SK-N-SH treated with all-trans-retinoic acid at 6 μM for 48 hours (cell line): ENCODE measurements around the gene URI1.

Source experiments
- ATAC-seq: fragments of 200-7000 bp; cut with Tn5 transposase; 3 replicates; pipeline ENCODE4 v1.9.1; 2020; ENCODE audit warnings: mild to moderate bottlenecking, moderate library complexity
- ARNTL ChIP-seq: fragments of 450-650 bp; formaldehyde crosslinking; IDR thresholded peaks from 2 replicates; pipeline ENCODE4 v1.5.0; 2020; ENCODE audit warnings: low read depth, mild to moderate bottlenecking, moderate library complexity, borderline replicate concordance
- BACH2 ChIP-seq: fragments of 250-450 bp; sonication (Bioruptor Pico); IDR thresholded peaks from 2 replicates; pipeline ENCODE4 v1.9.0; 2021; ENCODE audit warnings: mild to moderate bottlenecking, borderline replicate concordance
- CSDC2 ChIP-seq: fragments of 250-450 bp; sonication (Bioruptor Pico); IDR thresholded peaks from 2 replicates; pipeline ENCODE4 v1.5.0; 2020; ENCODE audit warnings: mild to moderate bottlenecking, moderate library complexity
- ESRRG ChIP-seq: fragments of 250-450 bp; sonication (Bioruptor Pico); IDR thresholded peaks from 2 replicates; pipeline ENCODE4 v1.6.1; 2021; ENCODE audit warnings: mild to moderate bottlenecking
- GLIS3 ChIP-seq: fragments of 250-450 bp; sonication (Bioruptor Pico); IDR thresholded peaks from 2 replicates; pipeline ENCODE4 v1.5.0; 2020; ENCODE audit warnings: mild to moderate bottlenecking, moderate library complexity
- ISL1 ChIP-seq: fragments of 250-450 bp; sonication (Bioruptor Pico); IDR thresholded peaks from 2 replicates; pipeline ENCODE4 v2.1.2; 2022; ENCODE audit warnings: mild to moderate bottlenecking, moderate library complexity
- OSR1 ChIP-seq: fragments of 250-450 bp; sonication (Bioruptor Pico); IDR thresholded peaks from 2 replicates; pipeline ENCODE4 v1.8.0; 2022; ENCODE audit warnings: moderate library complexity, mild to moderate bottlenecking, inconsistent platforms
- PPARA ChIP-seq: fragments of 250-450 bp; sonication (Bioruptor Pico); IDR thresholded peaks from 2 replicates; pipeline ENCODE4 v1.5.0; 2020; ENCODE audit warnings: mild to moderate bottlenecking, borderline replicate concordance
- RARB ChIP-seq: fragments of 250-450 bp; sonication (Bioruptor Pico); IDR thresholded peaks from 2 replicates; pipeline ENCODE4 v1.8.0; 2021; ENCODE audit warnings: mild to moderate bottlenecking, moderate library complexity
- SNAI2 ChIP-seq: fragments of 250-450 bp; sonication (Bioruptor Pico); IDR thresholded peaks from 2 replicates; pipeline ENCODE4 v1.5.0; 2020; ENCODE audit warnings: mild to moderate bottlenecking, moderate library complexity
- TCF4 ChIP-seq: fragments of 250-450 bp; sonication (Bioruptor Pico); IDR thresholded peaks from 2 replicates; pipeline ENCODE4 v1.8.0; 2021; ENCODE audit warnings: mild to moderate bottlenecking, moderate library complexity, borderline replicate concordance
- TOX ChIP-seq: fragments of 250-450 bp; sonication (Bioruptor Pico); IDR thresholded peaks from 2 replicates; pipeline ENCODE4 v1.8.0; 2021; ENCODE audit warnings: mild to moderate bottlenecking, moderate library complexity, borderline replicate concordance
- ZC3H10 ChIP-seq: fragments of 250-450 bp; sonication (Bioruptor Pico); IDR thresholded peaks from 2 replicates; pipeline ENCODE4 v1.5.1; 2021; ENCODE audit warnings: mild to moderate bottlenecking, moderate library complexity
- ZFP3 ChIP-seq: fragments of 250-450 bp; sonication (Bioruptor Pico); IDR thresholded peaks from 2 replicates; pipeline ENCODE4 v1.5.0; 2020; ENCODE audit warnings: mild to moderate bottlenecking, moderate library complexity
- ZFP30 ChIP-seq: fragments of 450-650 bp; formaldehyde crosslinking; IDR thresholded peaks from 2 replicates; pipeline ENCODE4 v1.5.0; 2022; ENCODE audit warnings: mild to moderate bottlenecking, moderate library complexity
- ZNF565 ChIP-seq: fragments of 450-650 bp; formaldehyde crosslinking; conservative IDR thresholded peaks from 2 replicates; pipeline ENCODE4 v1.5.0; 2020; ENCODE audit warnings: low read depth, mild to moderate bottlenecking, moderate library complexity
- ZNF70 ChIP-seq: fragments of 450-650 bp; formaldehyde crosslinking; IDR thresholded peaks from 2 replicates; pipeline ENCODE4 v1.5.0; 2020; ENCODE audit warnings: mild to moderate bottlenecking, moderate library complexity
- ZNF8 ChIP-seq: fragments of 450-650 bp; formaldehyde crosslinking; IDR thresholded peaks from 2 replicates; pipeline ENCODE4 v1.5.0; 2020; ENCODE audit warnings: mild to moderate bottlenecking, moderate library complexity
- TF ChIP-seq, protein P1 (sequence below): fragments of 250-450 bp; sonication (Bioruptor Pico); IDR thresholded peaks from 2 replicates; pipeline ENCODE4 v1.5.1; 2020; ENCODE audit warnings: low read depth, mild to moderate bottlenecking, moderate library complexity
- TF ChIP-seq, protein P2 (sequence below): fragments of 250-450 bp; sonication (Bioruptor Pico); IDR thresholded peaks from 2 replicates; pipeline ENCODE4 v1.8.0; 2021; ENCODE audit warnings: low read depth, mild to moderate bottlenecking, moderate library complexity, borderline replicate concordance
- TF ChIP-seq, protein P3 (sequence below): fragments of 250-450 bp; sonication (Bioruptor Pico); IDR thresholded peaks from 2 replicates; pipeline ENCODE4 v1.5.1; 2021; ENCODE audit warnings: mild to moderate bottlenecking, moderate library complexity
- TF ChIP-seq, protein P4 (sequence below): fragments of 250-450 bp; sonication (Bioruptor Pico); IDR thresholded peaks from 2 replicates; pipeline ENCODE4 v1.5.0; 2020; ENCODE audit warnings: mild to moderate bottlenecking, moderate library complexity
- TF ChIP-seq, protein P5 (sequence below): fragments of 250-450 bp; sonication (Bioruptor Pico); IDR thresholded peaks from 2 replicates; pipeline ENCODE4 v1.8.0; 2020; ENCODE audit warnings: mild to moderate bottlenecking, moderate library complexity, borderline replicate concordance

Gene URI1

DNA sequence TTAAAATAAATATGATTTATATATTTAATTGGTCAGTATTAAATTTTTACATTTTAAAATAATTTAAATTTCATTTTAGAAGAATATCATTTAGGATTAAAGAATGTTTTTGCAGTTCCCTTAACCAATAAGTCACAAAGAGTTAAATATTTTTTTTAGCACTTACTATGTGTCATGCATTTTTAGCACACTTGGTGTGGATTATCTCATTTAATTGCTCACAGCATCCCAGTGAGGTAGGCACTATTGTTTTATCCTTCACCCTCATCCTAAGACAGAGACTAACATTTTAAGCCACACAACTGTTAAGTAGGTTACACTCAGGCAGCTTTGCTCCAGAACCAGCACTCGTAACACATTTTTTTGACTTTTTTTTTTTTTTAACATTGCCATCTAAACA is 78.2 kb downstream of the URI1 start:
- TF ChIP-seq ZNF70 (CRISPR knock-in tag) (no peak), BACH2 (CRISPR knock-in tag) (no peak), ARNTL (CRISPR knock-in tag) (no peak), ESRRG (CRISPR knock-in tag) (no peak), OSR1 (CRISPR knock-in tag) (no peak), TOX (CRISPR knock-in tag) (no peak), ZFP3 (CRISPR knock-in tag) (no peak), GLIS3 (CRISPR knock-in tag) (no peak), CSDC2 (no peak), ISL1 (CRISPR knock-in tag) (no peak), TCF4 (CRISPR knock-in tag) (no peak), ZC3H10 (CRISPR knock-in tag) (no peak), ZFP30 (CRISPR knock-in tag) (no peak), SNAI2 (CRISPR knock-in tag) (no peak), ZNF8 (no peak)
- TF ChIP-seq, protein P1, sequence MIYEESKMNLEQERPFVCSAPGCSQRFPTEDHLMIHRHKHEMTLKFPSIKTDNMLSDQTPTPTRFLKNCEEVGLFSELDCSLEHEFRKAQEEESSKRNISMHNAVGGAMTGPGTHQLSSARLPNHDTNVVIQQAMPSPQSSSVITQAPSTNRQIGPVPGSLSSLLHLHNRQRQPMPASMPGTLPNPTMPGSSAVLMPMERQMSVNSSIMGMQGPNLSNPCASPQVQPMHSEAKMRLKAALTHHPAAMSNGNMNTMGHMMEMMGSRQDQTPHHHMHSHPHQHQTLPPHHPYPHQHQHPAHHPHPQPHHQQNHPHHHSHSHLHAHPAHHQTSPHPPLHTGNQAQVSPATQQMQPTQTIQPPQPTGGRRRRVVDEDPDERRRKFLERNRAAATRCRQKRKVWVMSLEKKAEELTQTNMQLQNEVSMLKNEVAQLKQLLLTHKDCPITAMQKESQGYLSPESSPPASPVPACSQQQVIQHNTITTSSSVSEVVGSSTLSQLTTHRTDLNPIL (CRISPR knock-in tag) = no peak
- TF ChIP-seq, protein P2, sequence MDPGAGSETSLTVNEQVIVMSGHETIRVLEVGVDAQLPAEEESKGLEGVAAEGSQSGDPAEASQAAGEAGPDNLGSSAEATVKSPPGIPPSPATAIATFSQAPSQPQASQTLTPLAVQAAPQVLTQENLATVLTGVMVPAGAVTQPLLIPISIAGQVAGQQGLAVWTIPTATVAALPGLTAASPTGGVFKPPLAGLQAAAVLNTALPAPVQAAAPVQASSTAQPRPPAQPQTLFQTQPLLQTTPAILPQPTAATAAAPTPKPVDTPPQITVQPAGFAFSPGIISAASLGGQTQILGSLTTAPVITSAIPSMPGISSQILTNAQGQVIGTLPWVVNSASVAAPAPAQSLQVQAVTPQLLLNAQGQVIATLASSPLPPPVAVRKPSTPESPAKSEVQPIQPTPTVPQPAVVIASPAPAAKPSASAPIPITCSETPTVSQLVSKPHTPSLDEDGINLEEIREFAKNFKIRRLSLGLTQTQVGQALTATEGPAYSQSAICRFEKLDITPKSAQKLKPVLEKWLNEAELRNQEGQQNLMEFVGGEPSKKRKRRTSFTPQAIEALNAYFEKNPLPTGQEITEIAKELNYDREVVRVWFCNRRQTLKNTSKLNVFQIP (CRISPR knock-in tag) = no peak
- TF ChIP-seq, protein P3, sequence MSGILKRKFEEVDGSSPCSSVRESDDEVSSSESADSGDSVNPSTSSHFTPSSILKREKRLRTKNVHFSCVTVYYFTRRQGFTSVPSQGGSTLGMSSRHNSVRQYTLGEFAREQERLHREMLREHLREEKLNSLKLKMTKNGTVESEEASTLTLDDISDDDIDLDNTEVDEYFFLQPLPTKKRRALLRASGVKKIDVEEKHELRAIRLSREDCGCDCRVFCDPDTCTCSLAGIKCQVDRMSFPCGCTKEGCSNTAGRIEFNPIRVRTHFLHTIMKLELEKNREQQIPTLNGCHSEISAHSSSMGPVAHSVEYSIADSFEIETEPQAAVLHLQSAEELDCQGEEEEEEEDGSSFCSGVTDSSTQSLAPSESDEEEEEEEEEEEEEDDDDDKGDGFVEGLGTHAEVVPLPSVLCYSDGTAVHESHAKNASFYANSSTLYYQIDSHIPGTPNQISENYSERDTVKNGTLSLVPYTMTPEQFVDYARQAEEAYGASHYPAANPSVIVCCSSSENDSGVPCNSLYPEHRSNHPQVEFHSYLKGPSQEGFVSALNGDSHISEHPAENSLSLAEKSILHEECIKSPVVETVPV = no peak
- TF ChIP-seq, protein P4, sequence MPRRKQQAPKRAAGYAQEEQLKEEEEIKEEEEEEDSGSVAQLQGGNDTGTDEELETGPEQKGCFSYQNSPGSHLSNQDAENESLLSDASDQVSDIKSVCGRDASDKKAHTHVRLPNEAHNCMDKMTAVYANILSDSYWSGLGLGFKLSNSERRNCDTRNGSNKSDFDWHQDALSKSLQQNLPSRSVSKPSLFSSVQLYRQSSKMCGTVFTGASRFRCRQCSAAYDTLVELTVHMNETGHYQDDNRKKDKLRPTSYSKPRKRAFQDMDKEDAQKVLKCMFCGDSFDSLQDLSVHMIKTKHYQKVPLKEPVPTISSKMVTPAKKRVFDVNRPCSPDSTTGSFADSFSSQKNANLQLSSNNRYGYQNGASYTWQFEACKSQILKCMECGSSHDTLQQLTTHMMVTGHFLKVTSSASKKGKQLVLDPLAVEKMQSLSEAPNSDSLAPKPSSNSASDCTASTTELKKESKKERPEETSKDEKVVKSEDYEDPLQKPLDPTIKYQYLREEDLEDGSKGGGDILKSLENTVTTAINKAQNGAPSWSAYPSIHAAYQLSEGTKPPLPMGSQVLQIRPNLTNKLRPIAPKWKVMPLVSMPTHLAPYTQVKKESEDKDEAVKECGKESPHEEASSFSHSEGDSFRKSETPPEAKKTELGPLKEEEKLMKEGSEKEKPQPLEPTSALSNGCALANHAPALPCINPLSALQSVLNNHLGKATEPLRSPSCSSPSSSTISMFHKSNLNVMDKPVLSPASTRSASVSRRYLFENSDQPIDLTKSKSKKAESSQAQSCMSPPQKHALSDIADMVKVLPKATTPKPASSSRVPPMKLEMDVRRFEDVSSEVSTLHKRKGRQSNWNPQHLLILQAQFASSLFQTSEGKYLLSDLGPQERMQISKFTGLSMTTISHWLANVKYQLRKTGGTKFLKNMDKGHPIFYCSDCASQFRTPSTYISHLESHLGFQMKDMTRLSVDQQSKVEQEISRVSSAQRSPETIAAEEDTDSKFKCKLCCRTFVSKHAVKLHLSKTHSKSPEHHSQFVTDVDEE = no peak
- TF ChIP-seq, protein P5, sequence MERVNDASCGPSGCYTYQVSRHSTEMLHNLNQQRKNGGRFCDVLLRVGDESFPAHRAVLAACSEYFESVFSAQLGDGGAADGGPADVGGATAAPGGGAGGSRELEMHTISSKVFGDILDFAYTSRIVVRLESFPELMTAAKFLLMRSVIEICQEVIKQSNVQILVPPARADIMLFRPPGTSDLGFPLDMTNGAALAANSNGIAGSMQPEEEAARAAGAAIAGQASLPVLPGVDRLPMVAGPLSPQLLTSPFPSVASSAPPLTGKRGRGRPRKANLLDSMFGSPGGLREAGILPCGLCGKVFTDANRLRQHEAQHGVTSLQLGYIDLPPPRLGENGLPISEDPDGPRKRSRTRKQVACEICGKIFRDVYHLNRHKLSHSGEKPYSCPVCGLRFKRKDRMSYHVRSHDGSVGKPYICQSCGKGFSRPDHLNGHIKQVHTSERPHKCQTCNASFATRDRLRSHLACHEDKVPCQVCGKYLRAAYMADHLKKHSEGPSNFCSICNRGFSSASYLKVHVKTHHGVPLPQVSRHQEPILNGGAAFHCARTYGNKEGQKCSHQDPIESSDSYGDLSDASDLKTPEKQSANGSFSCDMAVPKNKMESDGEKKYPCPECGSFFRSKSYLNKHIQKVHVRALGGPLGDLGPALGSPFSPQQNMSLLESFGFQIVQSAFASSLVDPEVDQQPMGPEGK = no peak
- no peak for ATAC-seq

DNA sequence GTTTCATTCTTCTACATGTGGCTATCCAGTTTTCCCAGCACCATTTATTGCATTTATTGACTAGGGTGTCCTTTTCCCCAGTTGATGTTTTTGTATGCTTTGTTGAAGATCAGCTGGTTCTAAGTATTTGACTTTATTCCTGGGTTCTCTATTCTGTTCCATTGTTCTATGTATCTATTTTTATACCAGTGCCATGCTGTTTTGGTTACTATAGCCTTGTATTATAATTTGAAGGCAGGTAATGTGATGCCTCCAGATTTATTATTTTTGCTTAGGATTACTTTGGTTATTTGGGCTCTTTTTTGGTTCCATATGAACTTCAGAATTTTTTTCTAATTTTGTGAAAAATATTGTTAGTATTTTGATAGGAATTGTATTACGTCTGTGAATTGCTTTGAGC is 80.6 kb downstream of the URI1 start:
- TF ChIP-seq ESRRG (CRISPR knock-in tag) (no peak), SNAI2 (CRISPR knock-in tag) (no peak), ZFP3 (CRISPR knock-in tag) (no peak), GLIS3 (CRISPR knock-in tag) (no peak)
- ATAC-seq = no peak

DNA sequence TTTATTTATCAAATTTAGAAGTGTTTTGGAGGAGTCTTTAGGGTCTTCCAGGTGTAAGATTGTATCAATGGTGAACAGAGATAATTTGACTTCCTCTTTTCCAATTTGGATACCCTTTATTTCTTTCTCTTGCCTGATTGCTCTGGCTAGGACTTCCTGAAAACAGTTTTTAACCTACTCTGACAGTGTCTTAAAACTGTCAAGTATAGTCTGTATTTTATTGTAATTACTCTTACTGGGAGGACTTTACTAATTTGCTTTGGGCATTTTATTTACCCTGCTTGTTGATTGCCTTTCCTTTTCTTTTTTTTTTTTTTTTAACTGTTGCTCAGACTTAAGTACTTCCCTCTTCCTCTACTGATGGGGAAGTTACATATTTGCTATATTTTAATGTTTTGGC is 81.3 kb downstream of the URI1 start:
- no peak for ATAC-seq
- TF ChIP-seq TCF4 (CRISPR knock-in tag) (no peak), CSDC2 (no peak), RARB (CRISPR knock-in tag) (no peak), PPARA (no peak), ZFP3 (CRISPR knock-in tag) (no peak), ISL1 (CRISPR knock-in tag) (no peak), ESRRG (CRISPR knock-in tag) (no peak), BACH2 (CRISPR knock-in tag) (no peak), OSR1 (CRISPR knock-in tag) (no peak), ZNF8 (no peak), ARNTL (CRISPR knock-in tag) (no peak), ZFP30 (CRISPR knock-in tag) (no peak), ZNF565 (CRISPR knock-in tag) (no peak), SNAI2 (CRISPR knock-in tag) (no peak)
- TF ChIP-seq, protein P1 (CRISPR knock-in tag) = no peak
